ENCODE data around the gene TMEM192. TPM values are rescaled to one million over a fixed set of nuclear protein-coding genes. Genes with fewer than 3 reads are reported as not detected.
"Not testable (repeated sequence)": the region's sequence is repeated elsewhere in the genome, so short reads cannot be mapped to it uniquely, and the experiment has no call there.

Gene TMEM192
- polyA plus RNA-seq, 2 of the 4 experiments (the other 2 are of a cell fraction), result 8.4 to 19.3 TPM

GRCh38 chr4:165088366-165088765, 24.3 kb downstream of the TMEM192 start (continued):
- no peak for TF ChIP-seq ATOH8 (CRISPR knock-in tag; IDR thresholded peaks at IDR 0.05; ENCODE audit: low read depth)
- TF ChIP-seq RNF2 (IDR thresholded peaks at IDR 0.05; ENCODE audit: borderline replicate concordance, low read depth), result no peak
- no peak for TF ChIP-seq ELK1 (IDR thresholded peaks at IDR 0.05; ENCODE audit: low read depth, low read length)
- TF ChIP-seq EHMT2 (IDR thresholded peaks at IDR 0.05; ENCODE audit: low read depth), result no peak

GRCh38 chr4:165085946-165086345, 26.7 kb downstream of the TMEM192 start:
- Histone ChIP-seq H3K4me2 (no peak overlapping the region), H3K4me3 (no peak overlapping the region), H3K27ac (no peak overlapping the region), H3K9me3 (no peaks in the 10 kb centered on the region), H3K4me1 (no peaks in the 10 kb centered on the region)
- FAIRE-seq (no peak), ATAC-seq (no peak), DNase-seq (ENCODE audit: low read depth in 1 of 2, low spot score in 1 of 2) (no peak)
- POLR2A ChIA-PET, result no interaction called here
- 88% methylated on average over 2 of the region's 2 CpGs for WGBS (ENCODE audit: missing lambda C conversion rate)
- CTCF ChIA-PET, result no interaction called here
- TF ChIP-seq EHF (CRISPR knock-in tag; IDR thresholded peaks at IDR 0.05), result no peak
- no peak for TF ChIP-seq CHD4 (IDR thresholded peaks at IDR 0.05; ENCODE audit: borderline replicate concordance)
- TF ChIP-seq ZSCAN20 (CRISPR knock-in tag; IDR thresholded peaks at IDR 0.05), result no peak
- TF ChIP-seq ATOH8 (CRISPR knock-in tag; IDR thresholded peaks at IDR 0.05; ENCODE audit: low read depth), result no peak
- TF ChIP-seq HMGXB4 (CRISPR knock-in tag; IDR thresholded peaks at IDR 0.05; ENCODE audit: borderline replicate concordance), result no peak
- TF ChIP-seq GATA3 (IDR thresholded peaks at IDR 0.05; ENCODE audit: borderline replicate concordance), result no peak
- no peak for TF ChIP-seq CTCF (IDR thresholded peaks at IDR 0.05)
- no peak for TF ChIP-seq EHMT2 (IDR thresholded peaks at IDR 0.05; ENCODE audit: low read depth)
- TF ChIP-seq HEYL (CRISPR knock-in tag; IDR thresholded peaks at IDR 0.05), result no peak
- TF ChIP-seq BHLHE40 (IDR thresholded peaks at IDR 0.05; ENCODE audit: low read depth, low read length), result no peak
- no peak for TF ChIP-seq RARB (CRISPR knock-in tag; IDR thresholded peaks at IDR 0.05)
- no peak for TF ChIP-seq USF2 (IDR thresholded peaks at IDR 0.05)
- no peak for TF ChIP-seq ZNF302 (CRISPR knock-in tag; IDR thresholded peaks at IDR 0.05)
- no peak for TF ChIP-seq ZFP36 (IDR thresholded peaks at IDR 0.05; ENCODE audit: borderline replicate concordance, partially characterized antibody)
- TF ChIP-seq PBX3 (IDR thresholded peaks at IDR 0.05), result no peak

- H3K4me2 ChIP-seq; CTCF ChIA-PET; H3K4me1 ChIP-seq; DNase-seq (ENCODE audit: low read depth in 1 of 2, low spot score in 1 of 2); POLR2A ChIA-PET; H3K9me3 ChIP-seq; ATAC-seq; FAIRE-seq; H3K4me3 ChIP-seq; H3K27ac ChIP-seq: not testable (repeated sequence)
- WGBS (ENCODE audit: missing lambda C conversion rate), result 93% methylated on average over 7 of the region's 7 CpGs
Observed at GRCh38 chr4:165084787-165085186, 27.9 kb downstream of the TMEM192 start.

Data from A549 (cell line).